Osteocyte (in vitro differentiated cells): ENCODE measurements around the gene SMG1. TPM values are rescaled to one million over a fixed set of nuclear protein-coding genes. Genes with fewer than 3 reads are reported as not detected.

Experiments
- DNase-seq: peaks from one replicate; pipeline ENCODE4 v3.0.0; 2021; ENCODE audit warnings: mixed read lengths; ENCODE audit not compliant: unreplicated experiment; ENCODE audit errors: extremely low spot score
- H3K27ac Mint-ChIP-seq: one replicate; pipeline ENCODE4 v1.8.0; 2021; ENCODE audit warnings: mild to moderate bottlenecking, mixed read lengths; ENCODE audit not compliant: unreplicated experiment
- H3K27me3 Mint-ChIP-seq: one replicate; pipeline ENCODE4 v1.8.0; 2021; ENCODE audit warnings: mixed read lengths; ENCODE audit not compliant: unreplicated experiment
- H3K36me3 Mint-ChIP-seq: one replicate; pipeline ENCODE4 v1.8.0; 2021; ENCODE audit warnings: mixed read lengths; ENCODE audit not compliant: unreplicated experiment
- H3K4me1 Mint-ChIP-seq: one replicate; pipeline ENCODE4 v1.8.0; 2021; ENCODE audit warnings: mixed read lengths; ENCODE audit not compliant: unreplicated experiment
- H3K4me3 Mint-ChIP-seq: one replicate; pipeline ENCODE4 v1.8.0; 2021; ENCODE audit warnings: mild to moderate bottlenecking, moderate library complexity, mixed read lengths; ENCODE audit not compliant: unreplicated experiment
- H3K9me3 Mint-ChIP-seq: one replicate; pipeline ENCODE4 v1.8.0; 2021; ENCODE audit warnings: mixed read lengths; ENCODE audit not compliant: unreplicated experiment
- total RNA-seq: library from RNA; stranded (reverse); gene quantifications from 2 replicates; pipeline ENCODE4 v1.2.1, GENCODE V29; 2021
- TF ChIP-seq, protein P1 (sequence below): fragments of 200-600 bp; sonication (generic); IDR thresholded peaks from 2 replicates; pipeline ENCODE4 v1.5.0; 2021; ENCODE audit warnings: antibody characterized with exemption, mild to moderate bottlenecking, moderate library complexity

Gene SMG1
- total RNA-seq, 1 donor from 2014 or later, result 77.9 TPM

DNA sequence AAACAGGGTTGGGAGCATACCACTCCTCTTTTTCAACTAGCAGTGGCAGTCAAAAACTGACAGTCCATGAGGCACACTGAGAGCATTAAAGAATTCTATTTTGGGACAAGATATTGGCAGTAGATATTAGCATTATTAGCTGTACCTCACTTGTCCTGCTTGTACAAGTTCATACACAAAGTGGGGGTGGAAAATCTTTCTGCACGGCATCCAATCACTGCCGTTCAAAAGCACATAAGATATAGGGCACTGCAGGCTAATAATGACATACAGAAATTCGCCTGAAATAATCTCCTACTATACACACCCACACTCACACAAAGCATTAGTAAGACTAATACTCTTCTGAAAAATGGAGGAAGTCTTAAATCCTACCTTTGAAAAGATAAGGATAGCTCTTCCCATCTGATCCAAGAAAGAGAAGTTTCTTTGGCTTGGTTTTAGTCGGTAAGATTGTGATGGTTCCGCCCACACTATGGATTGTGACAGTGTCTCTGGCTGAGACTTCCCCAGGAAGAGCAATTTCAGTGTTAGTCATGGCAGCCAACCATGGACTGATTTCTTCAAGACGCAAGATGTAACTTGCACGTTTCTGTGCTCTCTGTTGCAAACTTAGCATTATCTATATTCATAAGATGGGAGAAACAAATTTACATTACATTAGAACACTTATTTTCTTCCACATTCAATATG lies 84.2 kb downstream of the SMG1 start:
- DNase-seq, result no peak
- H3K36me3 Mint-ChIP-seq, result peaks cover 68% of the 10 kb centered on the region
- TF ChIP-seq, protein P1, sequence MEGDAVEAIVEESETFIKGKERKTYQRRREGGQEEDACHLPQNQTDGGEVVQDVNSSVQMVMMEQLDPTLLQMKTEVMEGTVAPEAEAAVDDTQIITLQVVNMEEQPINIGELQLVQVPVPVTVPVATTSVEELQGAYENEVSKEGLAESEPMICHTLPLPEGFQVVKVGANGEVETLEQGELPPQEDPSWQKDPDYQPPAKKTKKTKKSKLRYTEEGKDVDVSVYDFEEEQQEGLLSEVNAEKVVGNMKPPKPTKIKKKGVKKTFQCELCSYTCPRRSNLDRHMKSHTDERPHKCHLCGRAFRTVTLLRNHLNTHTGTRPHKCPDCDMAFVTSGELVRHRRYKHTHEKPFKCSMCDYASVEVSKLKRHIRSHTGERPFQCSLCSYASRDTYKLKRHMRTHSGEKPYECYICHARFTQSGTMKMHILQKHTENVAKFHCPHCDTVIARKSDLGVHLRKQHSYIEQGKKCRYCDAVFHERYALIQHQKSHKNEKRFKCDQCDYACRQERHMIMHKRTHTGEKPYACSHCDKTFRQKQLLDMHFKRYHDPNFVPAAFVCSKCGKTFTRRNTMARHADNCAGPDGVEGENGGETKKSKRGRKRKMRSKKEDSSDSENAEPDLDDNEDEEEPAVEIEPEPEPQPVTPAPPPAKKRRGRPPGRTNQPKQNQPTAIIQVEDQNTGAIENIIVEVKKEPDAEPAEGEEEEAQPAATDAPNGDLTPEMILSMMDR, result no peak
- H3K27me3 Mint-ChIP-seq, result no peaks in the 10 kb centered on the region
- H3K4me1 Mint-ChIP-seq, result no peaks in the 10 kb centered on the region
- no peak overlapping the region for H3K4me3 Mint-ChIP-seq
- H3K9me3 Mint-ChIP-seq, result no peaks in the 10 kb centered on the region
- H3K27ac Mint-ChIP-seq, result no peak overlapping the region

GRCh38 chr16:18839555-18839954 lies 86.7 kb downstream of the SMG1 start:
- no peak for DNase-seq

DNA sequence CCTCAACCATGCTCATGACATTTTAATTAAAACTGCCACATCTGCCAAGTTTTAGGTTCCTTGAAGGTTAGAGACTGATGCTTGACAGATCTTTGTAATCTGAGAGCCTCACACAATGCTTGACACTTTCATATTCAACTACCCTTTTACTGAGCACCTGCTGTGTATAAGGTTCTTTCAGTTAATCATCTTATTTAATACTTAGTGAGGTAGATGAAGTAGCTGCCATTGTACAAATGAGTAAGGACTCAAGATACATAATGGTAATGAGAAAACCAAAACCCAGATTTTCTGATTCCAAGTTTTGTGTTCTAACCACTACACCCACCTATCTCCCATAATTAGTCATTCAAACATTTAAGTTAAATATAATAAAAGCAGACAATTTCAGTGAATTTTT lies 89.5 kb downstream of the SMG1 start:
- TF ChIP-seq, protein P1, result no peak
- H3K27ac Mint-ChIP-seq, result no peak overlapping the region
- H3K4me3 Mint-ChIP-seq, result no peak overlapping the region
- no peaks in the 10 kb centered on the region for H3K9me3 Mint-ChIP-seq
- H3K36me3 Mint-ChIP-seq, result peaks cover 73% of the 10 kb centered on the region
- no peak for DNase-seq
- H3K4me1 Mint-ChIP-seq, result no peaks in the 10 kb centered on the region
- no peaks in the 10 kb centered on the region for H3K27me3 Mint-ChIP-seq

More at GRCh38 chr16:18839555-18839954, 86.7 kb downstream of the SMG1 start:
- TF ChIP-seq, protein P1, result no peak
- peaks cover 71% of the 10 kb centered on the region for H3K36me3 Mint-ChIP-seq
- no peaks in the 10 kb centered on the region for H3K4me1 Mint-ChIP-seq
- no peak overlapping the region for H3K4me3 Mint-ChIP-seq
- no peaks in the 10 kb centered on the region for H3K9me3 Mint-ChIP-seq
- no peaks in the 10 kb centered on the region for H3K27me3 Mint-ChIP-seq
- H3K27ac Mint-ChIP-seq, result no peak overlapping the region

- DNase-seq, result no peak
- Mint-ChIP-seq H3K9me3 (no peaks in the 10 kb centered on the region), H3K27ac (no peak overlapping the region), H3K4me3 (no peak overlapping the region), H3K27me3 (no peaks in the 10 kb centered on the region), H3K36me3 (peaks cover 71% of the 10 kb centered on the region), H3K4me1 (no peaks in the 10 kb centered on the region)
- TF ChIP-seq, protein P1, result no peak
These were observed 91.3 kb downstream of the SMG1 start for GRCh38 chr16:18834864-18835263.

DNA sequence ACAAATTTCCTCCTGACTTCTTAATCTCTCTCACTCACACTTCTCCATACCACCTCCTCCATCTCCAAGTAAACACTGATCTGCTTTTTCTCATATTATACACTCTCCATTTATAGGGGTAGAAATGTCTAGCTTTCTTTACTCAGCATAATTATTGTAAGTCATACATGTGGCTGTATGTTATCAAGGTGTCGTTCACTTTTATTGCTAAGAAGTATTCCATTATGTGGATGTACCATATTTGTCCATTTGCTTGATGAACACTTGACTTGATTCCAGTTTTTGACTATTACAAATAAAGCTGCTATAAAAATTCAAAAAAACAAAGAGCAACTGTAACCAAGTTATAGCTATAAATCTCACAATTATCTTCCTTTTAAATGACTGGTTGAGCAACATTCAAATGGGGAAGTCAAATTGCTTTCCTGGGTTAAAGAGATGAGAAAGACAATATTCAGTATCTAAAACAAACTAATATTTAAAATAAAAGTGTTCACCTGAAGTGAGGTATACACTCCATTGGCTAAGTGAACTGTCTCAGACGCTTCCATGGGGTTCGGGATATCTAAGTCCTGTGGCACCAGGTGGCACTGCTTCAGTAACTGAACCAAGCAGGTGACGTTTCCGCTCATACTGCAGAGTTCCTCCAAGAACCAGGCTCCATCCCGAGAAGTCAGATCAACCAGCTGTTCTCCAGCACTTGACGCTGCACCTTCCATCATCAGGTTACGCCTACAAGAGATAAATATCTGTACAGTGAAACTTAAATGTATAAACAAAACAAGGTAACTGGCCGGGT lies 92.3 kb downstream of the SMG1 start:
- TF ChIP-seq, protein P1, result no peak
- Mint-ChIP-seq H3K36me3 (peaks cover 70% of the 10 kb centered on the region), H3K27me3 (no peaks in the 10 kb centered on the region), H3K9me3 (no peaks in the 10 kb centered on the region), H3K4me1 (no peaks in the 10 kb centered on the region), H3K4me3 (no peak overlapping the region), H3K27ac (no peak overlapping the region)
- DNase-seq, result no peak
